ENCODE measurements around the gene ADD2.

Gene ADD2

GRCh38 chr2:70771446-70771845, 3.4 kb upstream of the ADD2 start:
- TF ChIP-seq CTCF (IDR thresholded peaks at IDR 0.05; ENCODE audit: low read depth, low read length): no peak
- H3K4me3 ChIP-seq (ENCODE audit: low read depth, low read length): no peak overlapping the region

GRCh38 chr2:70769450-70769849, 1.4 kb upstream of the ADD2 start:
- H3K4me3 ChIP-seq (ENCODE audit: low read depth, low read length): no peak overlapping the region
- TF ChIP-seq CTCF (IDR thresholded peaks at IDR 0.05; ENCODE audit: low read depth, low read length): no peak

GRCh38 chr2:70768590-70769085, 638 bp upstream of the ADD2 start:
- TF ChIP-seq CTCF (IDR thresholded peaks at IDR 0.05; ENCODE audit: low read depth, low read length): no peak
- H3K4me3 ChIP-seq (ENCODE audit: low read depth, low read length): no peak overlapping the region

GRCh38 chr2:70767079-70767698, 811 bp downstream of the ADD2 start:
- TF ChIP-seq CTCF (IDR thresholded peaks at IDR 0.05; ENCODE audit: low read depth, low read length): no peak
- no peak overlapping the region for H3K4me3 ChIP-seq (ENCODE audit: low read depth, low read length)

GRCh38 chr2:70766357-70767078, 1.5 kb downstream of the ADD2 start:
- no peak for TF ChIP-seq CTCF (IDR thresholded peaks at IDR 0.05; ENCODE audit: low read depth, low read length)
- no peak overlapping the region for H3K4me3 ChIP-seq (ENCODE audit: low read depth, low read length)

- no peak overlapping the region for H3K4me3 ChIP-seq (ENCODE audit: low read depth, low read length)
Observed at GRCh38 chr2:70765507-70765906, 2.5 kb downstream of the ADD2 start.

More at GRCh38 chr2:70765507-70765906, 2.5 kb downstream of the ADD2 start:
- TF ChIP-seq CTCF (IDR thresholded peaks at IDR 0.05; ENCODE audit: low read depth, low read length): no peak
